GM21526 (cell line): ENCODE measurements around the gene ATG16L1.

Experiments
- ATAC-seq: cut with Tn5 transposase; IDR thresholded peaks from one replicate; pipeline ENCODE4 v1.9.1; 2021; ENCODE audit warnings: moderate library complexity; ENCODE audit not compliant: unreplicated experiment, low FRiP score

The ATG16L1 gene

GRCh38 chr2:233287871-233288270 is 36.4 kb downstream of the ATG16L1 start:
- ATAC-seq: no peak

- ATAC-seq: no peak
Observed at GRCh38 chr2:233288663-233289062, 37.2 kb downstream of the ATG16L1 start.

GRCh38 chr2:233289648-233290047 is 38.2 kb downstream of the ATG16L1 start:
- no peak for ATAC-seq

- no peak for ATAC-seq
Observed at GRCh38 chr2:233290051-233290845, 38.8 kb downstream of the ATG16L1 start.

GRCh38 chr2:233295891-233296290 is 44.4 kb downstream of the ATG16L1 start:
- no peak for ATAC-seq

- ATAC-seq: no peak
Observed at GRCh38 chr2:233297076-233297475, 45.6 kb downstream of the ATG16L1 start.

GRCh38 chr2:233300401-233300800 is 48.9 kb downstream of the ATG16L1 start:
- ATAC-seq: no peak

- ATAC-seq: no peak
Observed at GRCh38 chr2:233301248-233301647, 49.8 kb downstream of the ATG16L1 start.

GRCh38 chr2:233301811-233302210 is 50.3 kb downstream of the ATG16L1 start:
- no peak for ATAC-seq

- ATAC-seq: no peak
Observed at GRCh38 chr2:233303252-233303651, 51.8 kb downstream of the ATG16L1 start.

- no peak for ATAC-seq
Observed at GRCh38 chr2:233307565-233307964, 56.1 kb downstream of the ATG16L1 start, which contains the start of gene SAG. TSS of gene SAG (plus strand) at chr2:233307816. CDS start at chr2:233309190, 1,374 bp downstream.

GRCh38 chr2:233311241-233311926 is 59.9 kb downstream of the ATG16L1 start:
- no peak for ATAC-seq

GRCh38 chr2:233312874-233313273 is 61.4 kb downstream of the ATG16L1 start:
- ATAC-seq: no peak

GRCh38 chr2:233314180-233314925 is 62.9 kb downstream of the ATG16L1 start:
- no peak for ATAC-seq

GRCh38 chr2:233317196-233317943 is 65.9 kb downstream of the ATG16L1 start:
- no peak for ATAC-seq

- no peak for ATAC-seq
Observed at GRCh38 chr2:233319256-233319655, 67.8 kb downstream of the ATG16L1 start.

GRCh38 chr2:233320470-233320869 is 69.0 kb downstream of the ATG16L1 start:
- ATAC-seq: no peak

GRCh38 chr2:233321166-233321565 is 69.7 kb downstream of the ATG16L1 start:
- ATAC-seq: no peak

GRCh38 chr2:233323851-233324250 is 72.4 kb downstream of the ATG16L1 start:
- ATAC-seq: no peak

- no peak for ATAC-seq
Observed at GRCh38 chr2:233325256-233325655, 73.8 kb downstream of the ATG16L1 start.
